Neuronal stem cell (in vitro differentiated cells): ENCODE measurements around the gene SP3.

ENCODE experiments used
- DNase-seq: peaks from one replicate; pipeline ENCODE4 v3.0.0-alpha.2; 2013; ENCODE audit warnings: low spot score
- H2AFZ ChIP-seq: one replicate; pipeline ENCODE4 v1.6.1; 2013; ENCODE audit warnings: mild to moderate bottlenecking, low read length, inconsistent platforms
- H2AK5ac ChIP-seq: 2 replicates; pipeline ENCODE4 v1.6.1; 2013; ENCODE audit warnings: low read depth, mild to moderate bottlenecking, inconsistent platforms, low read length, moderate library complexity, mixed read lengths
- H2BK120ac ChIP-seq: 2 replicates; pipeline ENCODE4 v1.6.1; 2013; ENCODE audit warnings: low read depth, mild to moderate bottlenecking, inconsistent platforms, low read length, moderate library complexity, mixed read lengths
- H2BK12ac ChIP-seq: one replicate; pipeline ENCODE4 v1.6.1; 2013; ENCODE audit warnings: low read length, inconsistent platforms
- H2BK15ac ChIP-seq: 2 replicates; pipeline ENCODE4 v1.6.1; 2013; ENCODE audit warnings: mild to moderate bottlenecking, low read length, inconsistent platforms, mixed read lengths
- H2BK5ac ChIP-seq: one replicate; pipeline ENCODE4 v1.6.1; 2013; ENCODE audit warnings: inconsistent platforms, mild to moderate bottlenecking, low read length, moderate library complexity
- H3K14ac ChIP-seq: one replicate; pipeline ENCODE4 v1.6.1; 2013; ENCODE audit warnings: low read length, inconsistent platforms
- H3K18ac ChIP-seq: 2 replicates; pipeline ENCODE4 v1.6.1; 2013; ENCODE audit warnings: low read length, inconsistent platforms
- H3K23ac ChIP-seq: 2 replicates; pipeline ENCODE4 v1.6.1; 2013; ENCODE audit warnings: low read depth, mild to moderate bottlenecking, mixed read lengths, low read length, inconsistent platforms; ENCODE audit not compliant: poor library complexity
- H3K27ac ChIP-seq: replicated peaks from 3 replicates; pipeline ENCODE4 v1.5.1; 2013; ENCODE audit warnings: low read length, inconsistent platforms
- H3K27me3 ChIP-seq, 3 experiments: 2 replicates each; pipeline ENCODE4 v1.6.1; 2013; ENCODE audit warnings: low read length in 3 of 3, mild to moderate bottlenecking in 2 of 3, inconsistent platforms in 1 of 3, low read depth in 1 of 3, mixed read lengths in 1 of 3, moderate library complexity in 1 of 3; ENCODE audit not compliant: control insufficient read depth in 3 of 3, insufficient read depth in 3 of 3
- H3K36me3 ChIP-seq, 2 donors: replicated peaks in 1 of 2; 2 replicates each; pipeline ENCODE4 v1.6.1; 2013; ENCODE audit warnings: low read length in 2 of 2; ENCODE audit not compliant: control insufficient read depth in 2 of 2, insufficient read depth in 2 of 2
- H3K4ac ChIP-seq: 2 replicates; pipeline ENCODE4 v1.6.1; 2013; ENCODE audit warnings: inconsistent platforms, mild to moderate bottlenecking, low read length, moderate library complexity
- H3K4me1 ChIP-seq, 2 donors: 1 replicate in 1 of 2; 2 replicates in 1 of 2; pipeline ENCODE4 v1.6.1; 2013; ENCODE audit warnings: low read length in 2 of 2, low read depth in 1 of 2; ENCODE audit not compliant: control insufficient read depth in 2 of 2, insufficient read depth in 1 of 2
- H3K4me2 ChIP-seq: one replicate; pipeline ENCODE4 v1.6.1; 2013; ENCODE audit warnings: mild to moderate bottlenecking, low read length, inconsistent platforms; ENCODE audit not compliant: insufficient read depth, poor library complexity, severe bottlenecking
- H3K4me3 ChIP-seq, 2 donors: 2 replicates each; pipeline ENCODE4 v1.5.1; 2013; ENCODE audit warnings: low read length in 2 of 2, mild to moderate bottlenecking in 2 of 2, inconsistent platforms in 1 of 2, moderate library complexity in 1 of 2
- H3K79me1 ChIP-seq: one replicate; pipeline ENCODE4 v1.6.1; 2013; ENCODE audit warnings: low read depth, mild to moderate bottlenecking, inconsistent platforms, low read length, moderate library complexity
- H3K9ac ChIP-seq: one replicate; pipeline ENCODE4 v1.6.1; 2013; ENCODE audit warnings: mild to moderate bottlenecking, low read depth, low read length, inconsistent platforms; ENCODE audit not compliant: poor library complexity
- H3K9me3 ChIP-seq, 2 donors: replicated peaks in 1 of 2; 2 replicates each; pipeline versions ENCODE3 to v1.6.1; 2013; ENCODE audit warnings: low read length in 2 of 2, mild to moderate bottlenecking in 2 of 2, inconsistent platforms in 1 of 2, low read depth in 1 of 2, mixed read lengths in 1 of 2, moderate library complexity in 1 of 2; ENCODE audit not compliant: control insufficient read depth in 2 of 2, insufficient read depth in 1 of 2
- H4K8ac ChIP-seq: one replicate; pipeline ENCODE4 v1.6.1; 2013; ENCODE audit warnings: low read depth, mild to moderate bottlenecking, inconsistent platforms, low read length, moderate library complexity
- H4K91ac ChIP-seq: one replicate; pipeline ENCODE4 v1.6.1; 2013; ENCODE audit warnings: low read length, low read depth, mild to moderate bottlenecking, inconsistent platforms; ENCODE audit not compliant: poor library complexity
- WGBS, 2 donors: extraction: QIAGEN DNeasy Blood & Tissue Kit; methylation state at CpG; one replicate each; pipeline ENCODE4 v1.1.7; 2013; ENCODE audit warnings: missing lambda C conversion rate in 2 of 2, mixed read lengths in 1 of 2; ENCODE audit not compliant: insufficient read length in 2 of 2, insufficient replicate concordance in 1 of 2; ENCODE audit errors: extremely low coverage in 2 of 2; 5-methylcytosine and 5-hydroxymethylcytosine counted together

Gene SP3

DNA sequence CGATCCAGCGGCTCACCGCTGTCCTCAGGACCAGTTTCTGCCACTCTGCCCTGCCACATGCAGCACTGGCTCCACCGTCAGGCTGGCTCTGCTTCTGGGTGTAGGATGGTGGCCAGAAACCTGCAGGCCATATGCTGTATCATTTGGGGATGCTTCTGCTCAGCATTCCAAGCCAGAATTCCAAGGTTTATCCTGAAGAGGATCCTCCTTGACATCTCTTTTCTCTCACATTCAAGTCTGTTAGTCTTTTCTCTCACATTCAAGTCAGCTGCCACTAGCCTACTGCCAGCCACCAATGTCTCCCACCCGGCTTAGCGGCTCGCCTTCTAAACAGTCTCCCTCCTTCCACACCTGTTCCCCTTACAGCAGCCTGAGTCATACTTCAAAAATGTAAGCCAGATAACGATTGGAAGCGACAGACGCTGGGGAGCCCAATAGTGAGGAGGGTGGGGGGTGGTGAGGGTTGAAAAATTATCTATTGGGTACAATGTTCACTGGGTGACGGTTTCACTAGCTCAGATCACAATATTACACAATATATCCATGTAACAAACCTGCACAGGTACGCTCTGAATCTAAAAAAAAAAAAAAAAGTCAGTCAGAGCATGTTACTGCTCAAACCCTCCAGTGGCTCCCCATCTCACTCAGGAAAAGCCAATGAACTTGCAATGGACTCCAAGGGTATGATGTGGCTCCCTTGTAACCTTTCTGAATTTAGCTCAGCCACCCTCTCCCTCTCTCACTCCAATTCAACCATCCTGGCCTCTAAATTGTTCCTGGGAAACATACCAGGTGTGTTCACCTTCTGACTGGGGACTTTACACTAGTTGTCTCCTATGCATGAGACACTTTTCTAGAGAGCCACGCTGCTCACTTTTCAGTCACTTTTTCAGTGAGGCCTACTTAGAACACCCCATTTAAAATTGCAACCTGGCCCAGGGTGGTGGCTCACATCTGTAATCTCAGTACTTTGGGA lies 38.8 kb upstream of the SP3 start:
- H3K18ac ChIP-seq, result no peak overlapping the region
- no peak overlapping the region for H3K9ac ChIP-seq
- H3K36me3 ChIP-seq, result no peaks in the 10 kb centered on the region
- H3K4ac ChIP-seq, result no peak overlapping the region
- no peaks in the 10 kb centered on the region for H3K9me3 ChIP-seq
- H3K4me2 ChIP-seq, result no peak overlapping the region
- no peak overlapping the region for H4K8ac ChIP-seq
- H2BK12ac ChIP-seq, result no peak overlapping the region
- peaks cover 0 to 4% of the 10 kb centered on the region in 2 donors for H3K4me1 ChIP-seq
- no peak overlapping the region for H4K91ac ChIP-seq
- no peak overlapping the region for H2AFZ ChIP-seq
- H3K14ac ChIP-seq, result no peak overlapping the region
- H3K27ac ChIP-seq, result no peak overlapping the region
- H3K79me1 ChIP-seq, result no peaks in the 10 kb centered on the region
- no CpG with 5 or more reads among the region's 13 CpGs for WGBS, 2 donors
- no peak overlapping the region for H3K4me3 ChIP-seq
- no peak overlapping the region for H2BK120ac ChIP-seq
- H2AK5ac ChIP-seq, result no peak overlapping the region
- H3K23ac ChIP-seq, result no peak overlapping the region
- DNase-seq, result no peak
- H2BK15ac ChIP-seq, result no peak overlapping the region
- H2BK5ac ChIP-seq, result no peak overlapping the region
- H3K27me3 ChIP-seq, result no peaks in the 10 kb centered on the region

DNA sequence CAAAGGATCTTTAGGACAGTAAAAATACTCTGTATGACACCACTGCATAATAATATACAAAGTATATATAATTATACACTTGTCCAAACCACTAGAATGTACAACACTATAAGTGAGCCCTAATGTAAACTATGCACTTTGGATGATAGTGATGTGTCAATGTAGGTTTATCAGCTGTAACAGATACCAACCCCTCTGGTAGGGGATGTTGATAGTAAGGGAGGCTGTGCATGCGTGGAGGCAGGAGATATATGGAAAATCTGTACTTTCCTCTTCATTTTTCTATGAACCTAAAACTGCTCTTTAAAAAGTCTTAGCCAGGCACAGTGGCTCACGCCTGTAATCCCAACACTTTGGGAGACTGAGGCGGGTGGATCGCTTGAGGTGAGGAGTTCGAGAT lies 37.5 kb upstream of the SP3 start:
- no peak for DNase-seq
- WGBS, 2 donors, result no CpG with 5 or more reads among the region's 5 CpGs
- H2BK12ac ChIP-seq, result no peak overlapping the region
- no peak overlapping the region for H3K27ac ChIP-seq
- H2BK15ac ChIP-seq, result no peak overlapping the region
- H3K4ac ChIP-seq, result no peak overlapping the region
- peaks cover 0 to 4% of the 10 kb centered on the region in 2 donors for H3K4me1 ChIP-seq
- H2BK120ac ChIP-seq, result no peak overlapping the region
- H3K23ac ChIP-seq, result no peak overlapping the region
- H3K9ac ChIP-seq, result no peak overlapping the region
- H4K8ac ChIP-seq, result no peak overlapping the region
- H2BK5ac ChIP-seq, result no peak overlapping the region
- no peak overlapping the region for H4K91ac ChIP-seq
- H3K18ac ChIP-seq, result no peak overlapping the region
- H3K4me2 ChIP-seq, result no peak overlapping the region
- no peaks in the 10 kb centered on the region for H3K79me1 ChIP-seq
- H3K14ac ChIP-seq, result no peak overlapping the region
- H3K27me3 ChIP-seq, result no peaks in the 10 kb centered on the region
- H3K36me3 ChIP-seq, result no peaks in the 10 kb centered on the region
- no peak overlapping the region for H2AK5ac ChIP-seq
- H3K9me3 ChIP-seq, result no peaks in the 10 kb centered on the region
- no peak overlapping the region for H3K4me3 ChIP-seq
- no peak overlapping the region for H2AFZ ChIP-seq

DNA sequence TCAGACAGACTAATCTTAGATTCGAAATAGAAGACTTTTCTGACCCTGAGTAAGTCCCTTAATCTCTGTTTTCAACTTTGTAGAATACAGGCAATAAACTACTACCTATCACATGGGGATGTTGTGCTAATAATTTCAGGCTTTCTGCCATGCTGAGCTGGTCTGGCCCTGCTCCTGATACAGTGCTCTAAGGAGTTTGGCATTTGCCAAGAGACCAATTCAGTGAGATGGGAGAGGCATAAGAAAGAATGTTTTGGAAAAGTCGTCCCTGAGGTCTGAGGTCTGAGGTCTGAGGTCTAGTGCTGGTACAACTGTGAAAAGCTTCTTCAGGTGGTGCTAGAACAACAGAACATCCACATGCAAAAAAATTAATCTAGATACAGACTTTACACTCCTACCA lies 35.9 kb upstream of the SP3 start:
- Histone ChIP-seq H4K8ac (no peak overlapping the region), H3K36me3 (no peaks in the 10 kb centered on the region), H3K27ac (no peak overlapping the region), H3K79me1 (no peaks in the 10 kb centered on the region), H3K4me3 (no peak overlapping the region), H2BK12ac (no peak overlapping the region), H3K18ac (no peak overlapping the region), H3K4me2 (no peak overlapping the region), H3K14ac (no peak overlapping the region), H4K91ac (no peak overlapping the region), H3K4ac (no peak overlapping the region), H2BK15ac (no peak overlapping the region), H3K27me3 (peaks cover 0 to 4% (median 0%) of the 10 kb centered on the region in 3 experiments), H2BK120ac (no peak overlapping the region), H3K9ac (no peak overlapping the region), H2BK5ac (no peak overlapping the region), H3K4me1 (no peaks in the 10 kb centered on the region), H2AFZ (no peak overlapping the region), H3K9me3 (no peaks in the 10 kb centered on the region), H2AK5ac (no peak overlapping the region), H3K23ac (no peak overlapping the region)
- no peak for DNase-seq
- no CpG with 5 or more reads among the region's 2 CpGs for WGBS, 2 donors

GRCh38 chr2:173999724-174000123 lies 34.6 kb upstream of the SP3 start:
- H3K36me3 ChIP-seq, result no peaks in the 10 kb centered on the region
- H2AK5ac ChIP-seq, result no peak overlapping the region
- H3K27ac ChIP-seq, result no peak overlapping the region
- H4K91ac ChIP-seq, result no peak overlapping the region
- no peak for DNase-seq
- no peak overlapping the region for H2BK12ac ChIP-seq
- peaks cover 0 to 4% (median 0%) of the 10 kb centered on the region in 3 experiments for H3K27me3 ChIP-seq
- no peak overlapping the region for H2BK120ac ChIP-seq
- no peak overlapping the region for H2AFZ ChIP-seq
- no peaks in the 10 kb centered on the region for H3K4me1 ChIP-seq
- H3K4me2 ChIP-seq, result no peak overlapping the region
- no peak overlapping the region for H2BK15ac ChIP-seq
- H3K23ac ChIP-seq, result no peak overlapping the region
- H3K9me3 ChIP-seq, result no peaks in the 10 kb centered on the region
- H3K14ac ChIP-seq, result no peak overlapping the region
- H3K4ac ChIP-seq, result no peak overlapping the region
- no CpG with 5 or more reads among the region's 2 CpGs for WGBS, 2 donors
- H3K79me1 ChIP-seq, result no peaks in the 10 kb centered on the region
- no peak overlapping the region for H3K4me3 ChIP-seq
- H4K8ac ChIP-seq, result no peak overlapping the region
- no peak overlapping the region for H3K9ac ChIP-seq
- no peak overlapping the region for H3K18ac ChIP-seq
- no peak overlapping the region for H2BK5ac ChIP-seq
